NCI-H2107 treated with DMSO at 0.1 percent for 48 hours (cell line): ENCODE data around the gene ACACA.

Experiments used
- DNase-seq: peaks from one replicate; lab custom pipeline; 2025; ENCODE audit not compliant: unreplicated experiment; lab: John Stamatoyannopoulos, UW

ACACA gene

DNA sequence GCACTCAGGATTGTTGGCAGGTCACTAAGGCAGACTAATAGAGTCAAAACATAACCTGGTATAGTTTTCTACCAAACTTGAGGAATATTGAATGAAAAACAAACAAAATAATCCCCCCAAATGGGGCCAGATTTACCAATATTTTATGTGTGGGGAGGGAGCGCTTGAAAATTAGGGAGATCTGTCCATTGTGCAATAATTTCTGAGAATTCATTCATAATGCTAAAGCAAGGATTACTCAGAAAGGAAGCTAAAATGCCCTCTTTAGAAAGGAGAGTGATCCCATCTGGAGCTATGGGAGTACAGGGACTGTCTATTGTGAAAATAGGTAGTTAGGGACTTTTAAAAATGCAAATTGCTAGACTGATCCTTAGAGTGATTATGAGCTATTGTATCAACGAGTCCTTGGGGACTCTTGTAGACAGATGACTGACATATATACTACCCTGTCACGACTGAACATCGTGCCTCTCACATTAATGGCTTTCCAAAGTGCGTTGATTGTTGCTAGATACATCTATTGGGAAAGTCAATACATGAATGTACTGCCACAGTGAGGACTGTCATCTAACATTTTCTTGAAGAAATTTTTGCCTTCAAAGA is 264.2 kb downstream of the ACACA start:
- no peak for DNase-seq

DNA sequence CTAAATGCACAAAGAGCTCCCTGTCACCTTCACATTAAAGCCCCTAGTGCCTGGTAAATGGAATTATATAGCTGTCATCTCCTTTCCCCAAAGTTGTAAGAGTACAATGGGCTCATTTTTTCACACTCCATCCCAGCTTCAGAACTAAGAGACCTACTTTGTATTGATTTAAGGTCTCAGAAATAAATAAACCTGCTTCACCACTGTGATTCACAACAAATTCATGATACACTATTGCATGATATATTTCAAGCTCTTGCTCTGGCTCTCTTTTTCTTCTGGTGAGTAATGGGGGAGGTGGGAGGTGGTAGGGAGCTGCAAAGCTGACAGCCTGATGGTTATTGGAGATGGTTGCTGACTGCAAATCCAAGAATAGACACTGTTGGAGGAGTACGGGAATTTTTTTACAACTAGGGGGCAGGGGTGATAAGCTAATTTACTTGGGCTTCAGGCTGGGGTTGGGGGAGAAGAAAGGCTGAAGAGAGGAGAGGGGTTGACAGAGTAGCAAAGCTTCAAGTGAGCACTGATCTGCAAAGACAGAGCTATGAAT is 268.0 kb downstream of the ACACA start:
- no peak for DNase-seq

DNA sequence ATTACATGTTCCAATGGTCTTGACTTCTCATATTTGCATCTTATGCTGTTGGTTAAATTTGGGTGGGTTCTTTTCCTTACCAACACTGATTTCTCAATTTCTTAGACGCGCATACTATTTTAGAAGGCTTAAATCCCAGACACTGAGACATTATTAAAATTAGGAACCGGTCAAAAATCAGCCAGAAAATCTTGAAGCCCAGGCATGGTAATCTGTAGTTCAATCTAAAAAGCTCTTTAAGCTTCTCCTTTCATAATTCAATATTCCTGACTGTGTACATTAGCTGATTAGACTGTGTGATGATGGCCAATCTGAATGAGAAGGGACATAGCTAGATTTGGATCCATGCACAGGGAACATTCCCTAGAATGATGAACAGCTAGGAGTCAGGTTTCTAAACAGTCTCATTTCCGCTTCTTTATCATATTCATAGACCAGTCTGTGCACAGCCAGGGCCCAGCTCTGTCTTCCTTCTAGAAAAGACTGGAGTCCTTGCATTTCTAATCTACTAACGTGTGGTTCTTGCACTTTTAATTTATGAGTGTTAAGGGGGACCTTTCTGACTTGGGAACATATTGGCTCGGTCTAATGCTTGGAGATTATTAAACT is 268.6 kb downstream of the ACACA start:
- DNase-seq = no peak

GRCh38 chr17:37137070-37137610 is 269.5 kb downstream of the ACACA start:
- no peak for DNase-seq

DNA sequence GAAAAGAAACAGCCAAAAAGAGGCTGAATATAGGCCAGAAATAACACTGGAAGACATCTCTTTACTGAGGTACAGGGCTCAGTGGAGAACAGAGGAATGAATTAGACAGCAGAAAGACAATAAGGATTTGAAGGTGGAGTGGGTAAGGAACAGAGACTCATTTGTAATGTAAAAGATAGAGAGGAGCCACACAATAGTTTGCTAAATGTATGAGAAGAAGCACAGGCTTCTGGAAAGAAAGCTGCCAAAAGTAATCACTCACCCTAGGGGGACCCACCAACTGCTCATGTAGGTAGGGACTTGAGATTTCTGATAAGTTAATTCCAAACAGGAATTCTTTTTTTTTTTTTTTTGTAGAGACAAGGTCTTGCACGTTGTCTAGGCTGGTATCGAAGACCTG is 271.1 kb downstream of the ACACA start:
- no peak for DNase-seq

DNA sequence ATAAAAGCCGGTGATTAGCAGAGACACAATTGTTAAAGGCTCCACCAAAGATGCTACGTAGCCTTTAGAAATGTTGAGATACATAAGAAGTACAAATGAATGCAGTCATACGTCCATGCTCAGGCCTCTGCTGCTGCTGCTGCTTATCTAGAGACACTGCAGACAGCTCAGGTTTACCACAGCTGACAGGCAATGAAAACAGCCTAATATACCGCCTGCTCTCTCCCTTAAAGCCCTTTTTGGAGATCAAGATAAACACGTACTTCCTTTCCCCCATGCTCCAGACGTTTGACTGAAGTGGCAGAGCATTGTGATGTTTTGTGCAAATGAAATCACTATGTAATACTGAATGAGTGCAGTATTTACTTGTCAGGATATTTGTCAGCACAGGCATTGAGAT is 272.6 kb downstream of the ACACA start:
- DNase-seq = peak; percentile 9

- no peak for DNase-seq
These were observed 273.5 kb downstream of the ACACA start for GRCh38 chr17:37133136-37133535.

GRCh38 chr17:37131669-37132611 is 274.7 kb downstream of the ACACA start:
- DNase-seq = no peak

GRCh38 chr17:37130984-37131446 is 275.6 kb downstream of the ACACA start:
- DNase-seq = no peak

GRCh38 chr17:37124821-37125173 is 281.8 kb downstream of the ACACA start:
- DNase-seq = no peak

DNA sequence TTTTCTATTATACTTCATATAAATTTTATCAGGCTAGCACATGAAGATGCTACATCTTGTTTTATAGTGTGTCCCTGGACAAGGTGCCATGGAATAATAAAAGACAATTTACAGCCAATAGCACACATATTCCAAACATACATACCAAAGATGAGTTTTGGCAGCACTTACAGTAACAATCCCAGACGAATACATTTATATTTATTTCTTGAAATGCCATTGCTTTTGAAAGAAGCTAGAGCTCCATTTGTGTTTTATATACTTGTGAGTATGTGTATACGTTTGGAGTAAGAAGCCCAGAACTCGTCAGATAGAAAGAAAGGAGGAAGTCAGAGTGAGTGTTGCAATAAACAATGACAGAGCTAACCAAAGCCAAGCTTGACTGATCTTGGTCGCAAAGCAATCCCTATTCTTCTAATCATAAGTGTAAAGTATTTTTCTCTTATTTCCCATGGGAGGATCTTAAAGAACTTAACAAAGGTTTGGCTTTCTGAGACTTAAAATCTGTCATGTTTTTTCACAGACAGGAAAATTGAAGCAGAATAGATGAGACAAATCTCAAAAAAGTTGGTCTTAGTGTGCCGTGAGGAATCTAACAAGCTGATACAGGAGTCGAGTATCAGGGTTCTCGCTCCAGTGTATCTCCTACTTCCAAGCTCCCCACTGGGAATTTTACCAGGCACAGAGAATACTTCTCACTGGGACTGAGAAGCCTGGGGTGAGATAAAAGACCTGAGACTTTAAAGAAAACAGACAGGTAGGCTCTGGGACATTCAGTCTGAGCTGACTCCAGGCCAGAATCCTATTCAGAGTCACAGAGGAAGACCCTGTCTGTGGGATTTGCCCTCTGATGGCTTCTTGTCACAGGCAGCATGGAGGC is 282.5 kb downstream of the ACACA start:
- DNase-seq = no peak

DNA sequence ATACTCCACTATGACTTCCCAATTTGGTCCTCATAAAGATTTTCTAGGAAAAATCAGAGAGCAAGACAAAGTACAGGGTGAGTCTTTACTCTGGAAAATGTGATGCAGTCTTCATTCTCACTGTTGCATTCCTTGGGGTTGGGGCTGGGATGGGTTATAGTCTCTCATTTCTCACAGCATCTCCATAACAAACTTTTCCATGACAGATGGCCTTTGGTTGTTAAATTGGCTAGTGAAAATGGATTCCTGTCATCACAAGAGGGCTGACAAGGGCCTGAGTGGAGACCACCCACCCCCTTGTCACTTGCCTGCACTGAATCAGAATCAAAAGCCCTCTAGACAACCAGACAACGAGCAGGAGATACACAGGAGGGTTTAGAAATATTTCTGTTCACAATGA is 283.2 kb downstream of the ACACA start:
- DNase-seq = no peak

GRCh38 chr17:37121616-37122015 is 285.0 kb downstream of the ACACA start:
- no peak for DNase-seq

GRCh38 chr17:37118366-37119137 is 288.1 kb downstream of the ACACA start:
- DNase-seq = no peak

DNA sequence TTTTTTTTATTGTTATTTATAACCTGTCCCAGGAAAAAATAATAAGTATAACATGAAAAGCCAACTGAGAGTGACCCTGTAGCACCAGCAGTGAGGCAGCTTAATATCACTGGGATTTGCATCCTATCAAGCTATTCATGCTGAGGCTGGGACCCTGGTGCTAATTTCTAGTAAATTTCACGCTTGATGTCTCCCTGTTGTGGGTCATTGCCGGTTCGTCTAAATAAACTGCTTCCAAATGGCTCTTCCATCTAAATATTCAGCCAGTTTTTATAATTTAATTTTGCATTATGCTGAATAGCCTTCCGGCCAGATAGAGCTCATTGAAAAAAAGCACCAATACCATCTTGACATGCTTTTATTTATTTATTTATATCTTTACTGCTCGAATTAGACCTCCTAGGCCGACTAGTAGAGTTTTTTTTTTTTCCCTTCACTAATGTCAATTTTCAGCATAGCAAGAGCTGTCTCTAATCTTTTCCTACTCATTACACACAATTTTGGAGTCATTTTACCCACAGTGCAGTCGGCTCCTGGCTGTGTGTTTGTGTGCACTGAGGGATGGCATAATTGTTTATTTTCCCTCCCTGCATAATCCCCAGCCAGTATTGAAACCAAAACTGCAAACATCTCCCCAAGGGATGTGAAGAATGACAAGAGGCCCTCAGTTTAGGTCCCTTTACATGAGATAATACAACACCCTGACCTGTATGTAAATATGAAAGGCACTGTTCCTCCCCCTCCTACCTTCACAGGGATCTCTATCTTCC is 289.1 kb downstream of the ACACA start:
- peak; percentile 41 for DNase-seq

GRCh38 chr17:37116671-37117185 is 289.9 kb downstream of the ACACA start:
- DNase-seq = peak; percentile 22

- no peak for DNase-seq
These were observed 295.3 kb downstream of the ACACA start for GRCh38 chr17:37111329-37111728.

DNA sequence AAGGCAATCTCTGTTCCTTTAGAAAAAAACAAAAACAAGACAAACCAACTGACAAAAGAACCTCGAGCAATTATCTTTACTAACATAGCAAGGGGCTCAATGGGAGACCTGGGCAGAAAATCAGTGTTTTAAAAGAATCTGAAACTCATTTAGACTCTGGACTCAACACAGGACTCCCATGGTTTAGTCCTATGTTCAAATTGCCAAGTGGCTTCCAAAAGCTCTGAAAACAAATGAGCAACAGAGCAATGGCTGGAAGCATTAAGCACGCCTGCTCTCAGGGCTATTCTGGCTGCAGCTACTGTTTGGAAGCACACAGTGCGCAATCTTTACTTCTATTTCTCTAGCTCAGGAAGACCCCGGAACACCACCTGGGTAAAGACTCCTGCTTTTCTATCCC is 295.9 kb downstream of the ACACA start:
- DNase-seq = no peak
